GM18505 (cell line): ENCODE data around the gene ZDBF2.
"Not testable (repeated sequence)": the region's sequence is repeated elsewhere in the genome, so short reads cannot be mapped to it uniquely, and the experiment has no call there.

ENCODE experiments used
- ATAC-seq: cut with Tn5 transposase; IDR thresholded peaks from one replicate; pipeline ENCODE4 v1.9.1; 2021; ENCODE audit not compliant: unreplicated experiment
- POLR2A ChIP-seq: IDR thresholded peaks from 4 replicates; pipeline ENCODE4 v1.6.1; 2011; ENCODE audit warnings: borderline replicate concordance; ENCODE audit not compliant: insufficient read depth, insufficient read length; ENCODE audit errors: extremely low read depth

ZDBF2 gene

GRCh38 chr2:206271065-206271464, 3.4 kb upstream of the ZDBF2 start:
- no peak for TF ChIP-seq POLR2A
- ATAC-seq: no peak

DNA sequence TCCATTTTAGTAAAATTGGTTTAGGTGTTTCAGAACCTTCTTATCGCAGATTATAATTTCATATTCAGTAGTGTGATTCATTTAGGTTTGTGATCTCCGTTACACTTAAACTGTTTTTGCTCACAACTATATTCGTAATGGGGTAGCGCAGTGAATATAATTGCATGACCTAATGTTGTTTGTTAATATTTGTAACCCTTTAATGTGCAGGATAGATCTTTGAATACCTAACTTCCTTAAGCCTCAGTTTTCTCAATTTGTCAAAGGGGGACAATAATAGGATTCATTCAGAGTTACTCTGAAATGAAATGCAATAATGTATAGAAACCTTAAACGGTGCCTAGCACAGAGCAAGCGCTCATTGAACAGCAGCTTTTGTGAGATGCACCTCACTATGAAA, 558 bp upstream of the ZDBF2 start:
- TF ChIP-seq POLR2A: no peak
- no peak for ATAC-seq

DNA sequence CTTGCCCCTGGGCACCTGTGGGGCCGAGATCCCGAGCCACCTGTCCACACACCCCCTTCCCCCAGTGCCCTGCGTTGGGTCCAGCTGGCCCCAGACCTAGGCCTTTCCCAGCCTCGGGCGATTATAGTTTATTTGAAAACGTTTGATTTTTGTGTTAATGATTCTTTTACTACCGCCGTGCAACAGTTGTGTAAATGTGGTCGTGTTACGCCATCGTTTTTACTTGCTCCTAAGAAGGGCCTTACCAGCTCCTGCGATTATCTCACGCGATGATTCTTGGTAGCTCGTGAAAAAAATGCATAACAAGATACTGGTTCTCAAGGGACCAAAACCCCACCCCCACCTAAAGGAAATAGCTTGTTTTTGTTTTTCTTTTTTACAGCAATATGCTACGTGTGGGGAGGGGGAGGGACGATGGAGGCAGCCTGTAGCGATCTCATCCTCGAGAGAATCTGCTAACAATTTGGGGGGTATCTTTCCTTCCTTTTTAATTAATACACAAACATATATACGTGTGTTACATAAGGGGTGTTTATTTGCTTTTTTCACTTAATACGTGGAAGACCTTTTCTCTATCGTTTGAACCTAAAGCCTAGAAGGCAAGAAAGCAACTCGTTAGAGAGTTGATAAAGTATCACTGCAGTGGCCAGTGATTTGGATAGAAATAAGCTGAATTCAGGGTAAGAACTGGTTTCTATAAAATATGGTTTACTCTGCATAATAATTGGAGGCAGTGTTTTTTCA, 1.0 kb downstream of the ZDBF2 start:
- peak; percentile 23 for ATAC-seq
- TF ChIP-seq POLR2A: no peak

- ATAC-seq: no peak
- no peak for TF ChIP-seq POLR2A
Observed at GRCh38 chr2:206276169-206276942, 1.9 kb downstream of the ZDBF2 start.

DNA sequence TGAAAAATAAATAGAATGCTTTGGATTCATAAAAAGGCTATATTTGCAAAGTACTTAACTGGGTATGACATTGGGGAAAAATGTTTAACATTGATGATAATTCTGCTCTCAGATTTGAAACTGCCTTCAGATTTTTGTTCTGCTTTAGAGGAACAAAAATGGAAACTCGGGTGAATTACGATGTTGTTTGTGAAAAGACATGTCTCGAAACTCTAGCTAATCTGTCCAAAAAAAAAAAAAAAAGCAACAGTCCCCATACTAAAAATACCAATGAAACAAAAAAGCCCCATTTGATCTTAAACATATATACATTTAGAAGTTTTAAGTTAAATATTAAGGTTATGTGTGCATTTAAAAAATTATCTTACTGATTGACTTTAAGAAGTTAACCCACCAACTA, 3.0 kb downstream of the ZDBF2 start:
- ATAC-seq: no peak
- TF ChIP-seq POLR2A: no peak

GRCh38 chr2:206282746-206283145, 8.3 kb downstream of the ZDBF2 start:
- no peak for ATAC-seq
- no peak for TF ChIP-seq POLR2A

GRCh38 chr2:206287197-206287596, 12.7 kb downstream of the ZDBF2 start:
- no peak for ATAC-seq

GRCh38 chr2:206289391-206289790, 14.9 kb downstream of the ZDBF2 start:
- TF ChIP-seq POLR2A: no peak
- no peak for ATAC-seq

More at GRCh38 chr2:206287197-206287596, 12.7 kb downstream of the ZDBF2 start:
- TF ChIP-seq POLR2A: no peak

GRCh38 chr2:206296128-206296527, 21.7 kb downstream of the ZDBF2 start:
- ATAC-seq: no peak
- TF ChIP-seq POLR2A: no peak

DNA sequence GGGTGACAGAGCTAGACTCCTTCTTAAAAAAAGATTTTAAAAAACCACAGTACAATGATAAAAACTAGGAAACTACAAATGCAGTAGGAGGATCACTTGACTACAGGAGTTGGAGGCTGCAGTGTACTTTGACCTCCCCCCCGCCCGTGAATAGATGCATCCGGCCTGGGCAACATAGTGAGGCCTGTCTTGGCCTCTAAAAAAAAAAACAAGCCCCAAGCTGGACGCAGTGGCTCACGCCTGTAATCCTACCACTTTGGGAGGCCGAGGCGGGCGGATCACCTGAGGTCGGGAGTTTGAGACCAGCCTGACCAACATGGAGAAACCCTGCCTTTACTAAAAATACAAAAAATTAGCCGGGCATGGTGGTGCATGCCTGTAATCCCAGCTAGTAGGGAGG, 25.1 kb downstream of the ZDBF2 start:
- not testable (repeated sequence) for ATAC-seq

DNA sequence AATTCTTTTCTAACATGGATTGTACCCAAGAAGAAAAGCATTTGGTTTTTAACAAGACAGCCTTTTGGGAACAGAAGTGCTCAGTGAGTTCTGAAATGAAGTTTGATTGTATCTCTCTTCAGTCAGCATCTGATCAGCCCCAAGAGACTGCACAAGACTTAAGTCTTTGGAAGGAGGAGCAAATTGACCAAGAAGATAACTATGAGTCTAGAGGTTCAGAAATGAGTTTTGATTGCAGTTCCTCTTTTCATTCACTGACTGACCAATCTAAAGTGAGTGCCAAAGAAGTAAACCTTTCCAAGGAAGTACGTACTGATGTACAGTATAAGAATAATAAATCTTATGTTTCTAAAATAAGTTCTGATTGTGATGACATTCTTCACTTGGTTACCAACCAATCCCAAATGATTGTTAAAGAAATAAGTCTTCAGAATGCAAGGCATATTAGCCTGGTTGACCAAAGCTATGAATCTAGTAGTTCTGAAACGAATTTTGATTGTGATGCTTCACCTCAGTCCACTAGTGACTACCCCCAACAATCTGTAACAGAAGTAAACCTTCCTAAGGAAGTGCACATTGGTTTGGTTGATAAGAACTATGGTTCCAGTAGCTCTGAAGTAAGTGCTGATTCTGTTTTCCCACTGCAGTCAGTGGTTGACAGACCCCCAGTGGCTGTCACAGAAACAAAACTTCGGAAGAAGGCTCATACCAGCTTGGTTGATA, 31.2 kb downstream of the ZDBF2 start:
- TF ChIP-seq POLR2A: no peak
- ATAC-seq: no peak

DNA sequence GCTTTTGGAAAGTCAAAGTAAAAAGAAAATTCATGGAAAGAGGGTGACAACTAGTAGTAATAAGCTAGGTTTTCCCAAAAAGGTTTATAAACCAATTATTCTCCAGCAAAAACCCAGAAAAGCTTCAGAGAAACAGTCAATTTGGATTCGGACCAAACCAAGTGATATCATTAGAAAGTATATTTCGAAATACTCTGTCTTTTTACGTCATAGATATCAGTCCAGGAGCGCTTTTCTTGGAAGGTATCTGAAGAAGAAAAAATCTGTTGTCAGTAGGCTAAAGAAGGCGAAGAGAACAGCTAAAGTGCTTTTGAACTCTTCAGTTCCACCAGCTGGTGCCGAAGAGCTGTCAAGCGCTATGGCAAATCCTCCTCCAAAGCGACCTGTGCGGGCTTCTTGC, 36.6 kb downstream of the ZDBF2 start:
- no peak for ATAC-seq
- TF ChIP-seq POLR2A: no peak

- no peak for ATAC-seq
Observed at GRCh38 chr2:206316141-206316540, 41.7 kb downstream of the ZDBF2 start.

DNA sequence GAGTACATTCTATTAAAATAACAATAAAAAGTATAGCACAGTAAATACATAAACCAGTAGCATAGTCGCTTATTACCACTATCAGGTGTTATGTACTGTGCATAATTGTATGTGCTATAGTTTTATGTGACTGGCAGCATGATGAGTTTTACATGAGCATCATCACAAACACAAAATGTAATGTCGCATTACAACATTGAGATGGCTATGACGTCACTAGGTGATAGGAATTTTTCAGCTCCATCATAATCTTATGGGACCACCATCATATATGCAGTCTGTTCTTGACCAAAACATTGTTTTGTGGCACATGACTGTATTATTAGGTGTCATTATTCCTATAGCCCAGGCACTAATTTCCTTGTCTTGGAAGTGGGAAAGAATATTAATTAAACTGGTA, 48.6 kb downstream of the ZDBF2 start:
- no peak for ATAC-seq
- TF ChIP-seq POLR2A: no peak

More at GRCh38 chr2:206316141-206316540, 41.7 kb downstream of the ZDBF2 start:
- no peak for TF ChIP-seq POLR2A

DNA sequence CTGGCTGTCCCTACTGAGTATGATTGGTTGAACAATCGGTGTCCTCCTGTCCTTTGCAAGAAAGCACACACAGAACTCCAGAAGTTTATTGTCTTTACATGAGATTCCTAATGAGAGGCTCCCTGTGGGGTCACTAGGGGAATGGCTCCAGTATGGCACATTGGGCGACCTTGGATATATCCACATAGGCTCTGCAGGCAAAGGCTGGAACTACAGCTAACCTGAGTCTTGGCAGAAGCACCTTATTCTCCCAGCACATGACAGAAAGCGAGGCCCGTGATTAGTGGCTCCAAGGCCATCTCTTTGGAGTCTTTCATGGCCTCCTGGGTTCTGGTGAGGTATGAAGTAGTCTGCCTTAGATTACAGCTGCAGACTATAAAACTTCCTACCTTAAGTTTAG, 49.0 kb downstream of the ZDBF2 start:
- no peak for ATAC-seq

More for the DNA sequence above, 49.0 kb downstream of the ZDBF2 start:
- TF ChIP-seq POLR2A: no peak
